Astrocyte (in vitro differentiated cells and primary cell): ENCODE measurements around the gene C9orf43. TPM values are rescaled to one million over a fixed set of nuclear protein-coding genes. Genes with fewer than 3 reads are reported as not detected.
"Not testable (repeated sequence)": the region's sequence is repeated elsewhere in the genome, so short reads cannot be mapped to it uniquely, and the experiment has no call there.

Experiments used
- DNase-seq: peaks from one replicate; pipeline ENCODE4 v3.0.0-alpha.2; 2010; ENCODE audit warnings: low read depth
- FAIRE-seq: peaks from 2 replicates; lab custom pipeline; 2011; peaks lifted over from hg19 to GRCh38; lab: Jason Lieb, UNC
- H2AFZ ChIP-seq: 2 replicates; pipeline ENCODE4 v1.6.0; 2012; ENCODE audit warnings: low read depth, low read length, inconsistent platforms
- H3K27ac ChIP-seq: 2 replicates; pipeline ENCODE4 v1.5.1; 2011; ENCODE audit warnings: low read depth, low read length, inconsistent platforms
- H3K27me3 ChIP-seq: 2 replicates; pipeline ENCODE4 v1.6.0; 2011; ENCODE audit warnings: low read length, inconsistent platforms; ENCODE audit not compliant: insufficient read depth
- H3K36me3 ChIP-seq: 2 replicates; pipeline ENCODE4 v1.5.1; 2011; ENCODE audit warnings: low read length, inconsistent platforms; ENCODE audit not compliant: insufficient read depth
- H3K4me1 ChIP-seq: 2 replicates; pipeline ENCODE4 v1.5.1; 2011; ENCODE audit warnings: low read length, inconsistent platforms; ENCODE audit not compliant: insufficient read depth
- H3K4me2 ChIP-seq: 2 replicates; pipeline ENCODE4 v1.6.0; 2012; ENCODE audit warnings: low read length, inconsistent platforms
- H3K4me3 ChIP-seq: 2 replicates; pipeline ENCODE4 v1.5.1; 2011; ENCODE audit warnings: low read depth, mild to moderate bottlenecking, low read length, inconsistent platforms; ENCODE audit not compliant: insufficient read depth
- H3K79me2 ChIP-seq: 2 replicates; pipeline ENCODE4 v1.6.0; 2012; ENCODE audit warnings: mild to moderate bottlenecking, low read length, inconsistent platforms; ENCODE audit not compliant: insufficient read depth
- H3K9ac ChIP-seq: 2 replicates; pipeline ENCODE4 v1.6.0; 2012; ENCODE audit warnings: mild to moderate bottlenecking, low read length, inconsistent platforms
- H3K9me3 ChIP-seq: 2 replicates; pipeline ENCODE4 v1.5.1; 2012; ENCODE audit warnings: low read depth, mild to moderate bottlenecking, low read length, inconsistent platforms; ENCODE audit not compliant: insufficient read depth
- H4K20me1 ChIP-seq: 2 replicates; pipeline ENCODE4 v1.6.0; 2012; ENCODE audit warnings: low read length, inconsistent platforms; ENCODE audit not compliant: insufficient read depth
- H3K27ac Mint-ChIP-seq: one replicate; pipeline ENCODE4 v1.8.0; 2021; ENCODE audit warnings: mild to moderate bottlenecking, mixed read lengths; ENCODE audit not compliant: unreplicated experiment
- H3K27me3 Mint-ChIP-seq: one replicate; pipeline ENCODE4 v1.8.0; 2021; ENCODE audit warnings: low read depth, mixed read lengths; ENCODE audit not compliant: unreplicated experiment
- H3K36me3 Mint-ChIP-seq: one replicate; pipeline ENCODE4 v1.8.0; 2021; ENCODE audit warnings: low read depth, mixed read lengths; ENCODE audit not compliant: unreplicated experiment
- H3K4me1 Mint-ChIP-seq: one replicate; pipeline ENCODE4 v1.8.0; 2021; ENCODE audit warnings: low read depth, mixed read lengths; ENCODE audit not compliant: unreplicated experiment
- H3K4me3 Mint-ChIP-seq: one replicate; pipeline ENCODE4 v1.8.0; 2021; ENCODE audit warnings: mild to moderate bottlenecking, moderate library complexity, mixed read lengths; ENCODE audit not compliant: unreplicated experiment
- H3K9me3 Mint-ChIP-seq: one replicate; pipeline ENCODE4 v1.8.0; 2021; ENCODE audit warnings: mild to moderate bottlenecking, mixed read lengths; ENCODE audit not compliant: unreplicated experiment
- EZH2 ChIP-seq: IDR thresholded peaks from 2 replicates; pipeline ENCODE4 v1.6.1; 2012; ENCODE audit warnings: mild to moderate bottlenecking, low read length, inconsistent platforms; ENCODE audit not compliant: insufficient read depth
- total RNA-seq: library from RNA; stranded (reverse); gene quantifications from 2 replicates; pipeline ENCODE4 v1.2.1, GENCODE V29; 2021
- TF ChIP-seq, protein P1 (sequence below): IDR thresholded peaks from 2 replicates; pipeline ENCODE4 v1.5.1; 2011; ENCODE audit warnings: low read depth, mild to moderate bottlenecking, inconsistent platforms, low read length, moderate library complexity; ENCODE audit not compliant: insufficient read depth

The C9orf43 gene
- total RNA-seq, 1 donor from 2014 or later, result 0.66 TPM

DNA sequence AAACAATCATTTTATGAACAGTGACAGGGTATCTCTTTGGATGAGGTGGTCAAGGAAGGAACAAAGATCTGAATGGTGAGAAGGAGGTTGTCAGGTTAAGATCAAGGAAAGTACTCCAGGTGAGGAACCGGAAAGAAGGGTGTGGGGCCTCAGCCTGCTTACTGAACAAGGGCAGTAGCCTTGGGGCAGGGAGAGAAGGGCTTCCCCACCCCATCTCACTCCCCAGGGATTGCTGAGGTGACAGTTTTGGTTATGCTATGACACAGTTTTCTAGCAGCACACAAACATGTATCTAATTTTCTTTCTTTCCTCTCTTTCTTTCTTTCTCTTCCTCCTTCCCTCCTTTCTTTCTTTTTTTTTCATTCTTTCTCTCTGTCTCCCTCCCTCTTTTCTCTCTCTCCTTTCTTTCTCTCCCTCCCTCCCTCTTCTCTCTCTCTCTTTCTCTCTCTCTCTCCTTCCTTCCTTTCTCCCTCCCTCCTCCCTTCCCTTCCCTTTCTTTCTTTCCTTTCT is 29.6 kb upstream of the C9orf43 start:
- H3K9ac ChIP-seq, result no peak overlapping the region
- no peak overlapping the region for H3K4me3 Mint-ChIP-seq
- H3K9me3 ChIP-seq, result no peaks in the 10 kb centered on the region
- H3K27me3 Mint-ChIP-seq, result no peaks in the 10 kb centered on the region
- no peak overlapping the region for H3K4me3 ChIP-seq
- no peak overlapping the region for H2AFZ ChIP-seq
- no peaks in the 10 kb centered on the region for H4K20me1 ChIP-seq
- H3K9me3 Mint-ChIP-seq, result no peaks in the 10 kb centered on the region
- peaks cover 3% of the 10 kb centered on the region for H3K4me1 Mint-ChIP-seq
- H3K27ac ChIP-seq, result no peak overlapping the region
- H3K4me2 ChIP-seq, result no peak overlapping the region
- no peaks in the 10 kb centered on the region for H3K36me3 ChIP-seq
- H3K36me3 Mint-ChIP-seq, result no peaks in the 10 kb centered on the region
- H3K27me3 ChIP-seq, result no peaks in the 10 kb centered on the region
- no peak overlapping the region for H3K27ac Mint-ChIP-seq
- FAIRE-seq, result no peak
- TF ChIP-seq, protein P1, sequence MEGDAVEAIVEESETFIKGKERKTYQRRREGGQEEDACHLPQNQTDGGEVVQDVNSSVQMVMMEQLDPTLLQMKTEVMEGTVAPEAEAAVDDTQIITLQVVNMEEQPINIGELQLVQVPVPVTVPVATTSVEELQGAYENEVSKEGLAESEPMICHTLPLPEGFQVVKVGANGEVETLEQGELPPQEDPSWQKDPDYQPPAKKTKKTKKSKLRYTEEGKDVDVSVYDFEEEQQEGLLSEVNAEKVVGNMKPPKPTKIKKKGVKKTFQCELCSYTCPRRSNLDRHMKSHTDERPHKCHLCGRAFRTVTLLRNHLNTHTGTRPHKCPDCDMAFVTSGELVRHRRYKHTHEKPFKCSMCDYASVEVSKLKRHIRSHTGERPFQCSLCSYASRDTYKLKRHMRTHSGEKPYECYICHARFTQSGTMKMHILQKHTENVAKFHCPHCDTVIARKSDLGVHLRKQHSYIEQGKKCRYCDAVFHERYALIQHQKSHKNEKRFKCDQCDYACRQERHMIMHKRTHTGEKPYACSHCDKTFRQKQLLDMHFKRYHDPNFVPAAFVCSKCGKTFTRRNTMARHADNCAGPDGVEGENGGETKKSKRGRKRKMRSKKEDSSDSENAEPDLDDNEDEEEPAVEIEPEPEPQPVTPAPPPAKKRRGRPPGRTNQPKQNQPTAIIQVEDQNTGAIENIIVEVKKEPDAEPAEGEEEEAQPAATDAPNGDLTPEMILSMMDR, result no peak
- no peak for TF ChIP-seq EZH2
- no peaks in the 10 kb centered on the region for H3K4me1 ChIP-seq
- no peak for DNase-seq
- no peaks in the 10 kb centered on the region for H3K79me2 ChIP-seq

DNA sequence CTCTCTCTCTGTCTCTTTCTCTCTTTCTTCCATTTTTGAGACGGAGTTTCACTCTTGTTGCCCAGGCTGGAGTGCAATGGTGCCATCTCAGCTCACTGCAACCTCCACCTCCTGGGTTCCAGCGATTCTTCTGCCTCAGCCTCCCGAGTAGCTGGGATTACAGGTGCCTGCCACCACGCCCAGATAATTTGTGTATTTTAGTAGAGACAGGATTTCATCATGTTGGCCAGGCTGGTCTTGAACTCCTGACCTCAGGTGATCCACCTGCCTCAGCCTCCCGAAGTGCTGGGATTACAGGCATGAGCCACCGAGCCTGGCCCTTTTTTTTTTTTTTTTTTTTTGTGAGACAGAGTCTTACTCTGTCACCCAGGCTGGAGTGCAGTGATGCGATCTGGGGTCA is 29.1 kb upstream of the C9orf43 start:
- H3K36me3 Mint-ChIP-seq, H3K4me3 ChIP-seq, H3K9ac ChIP-seq, H3K9me3 ChIP-seq, H3K9me3 Mint-ChIP-seq, H3K4me2 ChIP-seq, H3K4me3 Mint-ChIP-seq, H3K27ac Mint-ChIP-seq, H3K4me1 Mint-ChIP-seq, H2AFZ ChIP-seq, H3K79me2 ChIP-seq, H3K36me3 ChIP-seq, H3K27me3 ChIP-seq, DNase-seq, H3K4me1 ChIP-seq, FAIRE-seq, H3K27ac ChIP-seq, H4K20me1 ChIP-seq, H3K27me3 Mint-ChIP-seq: not testable (repeated sequence)

DNA sequence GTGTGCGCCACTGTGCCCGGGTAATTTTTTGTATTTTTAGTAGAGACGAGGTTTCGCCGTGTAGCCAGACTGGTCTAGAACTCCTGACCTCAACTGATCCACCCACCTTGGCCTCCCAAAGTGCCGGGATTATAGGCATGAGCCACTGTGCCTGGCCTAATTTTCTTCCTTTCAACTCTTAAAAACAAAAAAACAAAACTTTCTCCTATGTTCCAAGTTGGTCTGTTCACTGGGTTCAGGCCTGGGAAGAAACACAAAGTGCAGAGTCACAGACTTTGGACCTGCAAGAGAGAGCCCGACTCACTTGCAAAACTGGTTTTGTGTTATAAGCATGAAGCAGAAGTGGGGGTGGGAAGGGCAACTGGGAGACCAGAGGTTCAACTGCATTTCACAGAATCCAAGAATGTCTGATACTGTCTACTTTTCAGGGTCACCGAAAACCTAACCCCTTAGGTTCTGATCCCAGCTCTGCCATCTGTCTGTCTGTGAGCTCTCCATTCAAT is 28.6 kb upstream of the C9orf43 start:
- Mint-ChIP-seq H3K36me3 (peaks cover 7% of the 10 kb centered on the region), H3K4me1 (peaks cover 3% of the 10 kb centered on the region), H3K27me3 (no peaks in the 10 kb centered on the region), H3K27ac (no peak overlapping the region), H3K4me3 (no peak overlapping the region), H3K9me3 (no peaks in the 10 kb centered on the region)
- Histone ChIP-seq H3K27ac (no peak overlapping the region), H3K4me3 (no peak overlapping the region), H3K4me1 (no peaks in the 10 kb centered on the region), H3K9me3 (no peaks in the 10 kb centered on the region), H3K36me3 (no peaks in the 10 kb centered on the region), H4K20me1 (no peaks in the 10 kb centered on the region), H3K27me3 (no peaks in the 10 kb centered on the region), H3K79me2 (no peaks in the 10 kb centered on the region), H3K4me2 (no peak overlapping the region), H2AFZ (no peak overlapping the region), H3K9ac (no peak overlapping the region)
- TF ChIP-seq EZH2, result no peak
- TF ChIP-seq, protein P1, result no peak
- FAIRE-seq (no peak), DNase-seq (no peak)
